GM13977 (cell line): ENCODE data around the gene KCNH1.

ENCODE experiments used
- DNase-seq: peaks from one replicate; pipeline ENCODE4 v3.0.0; 2012; ENCODE audit warnings: low spot score
- CTCF ChIP-seq: IDR thresholded peaks from 2 replicates; pipeline ENCODE4 v1.5.1; 2012; ENCODE audit warnings: mild to moderate bottlenecking, control low read depth; ENCODE audit not compliant: insufficient read depth; ENCODE audit errors: extremely low read depth, missing control alignments
- in situ Hi-C: fragments of 300-500 bp; cut with MboI; formaldehyde crosslinking; loops from one replicate; pipeline ENCODE4 v1.12.0; 2022; ENCODE audit warnings: low sequenced_read_pairs, low pct_unique_long_range_greater_than_20kb, mixed read lengths, inconsistent platforms; ENCODE audit not compliant: unreplicated experiment

The KCNH1 gene

GRCh38 chr1:210855440-210855839, 278.5 kb downstream of the KCNH1 start:
- TF ChIP-seq CTCF, result no peak
- DNase-seq, result no peak
- in situ Hi-C loops, result no loop called here

GRCh38 chr1:210853276-210853675, 280.7 kb downstream of the KCNH1 start:
- TF ChIP-seq CTCF, result no peak
- in situ Hi-C loops, result no loop called here
- DNase-seq, result no peak

GRCh38 chr1:210850556-210850955, 283.4 kb downstream of the KCNH1 start:
- no peak for TF ChIP-seq CTCF
- in situ Hi-C loops, result no loop called here
- no peak for DNase-seq

GRCh38 chr1:210848474-210848873, 285.5 kb downstream of the KCNH1 start:
- no peak for TF ChIP-seq CTCF
- no peak for DNase-seq
- in situ Hi-C loops, result no loop called here

- no peak for TF ChIP-seq CTCF
- DNase-seq, result no peak
- in situ Hi-C loops, result no loop called here
Observed at GRCh38 chr1:210841926-210842625, 291.9 kb downstream of the KCNH1 start.

GRCh38 chr1:210830034-210831028, 303.6 kb downstream of the KCNH1 start:
- in situ Hi-C loops, result no loop called here
- no peak for TF ChIP-seq CTCF
- no peak for DNase-seq
